ENCODE data around the gene MEDAG. TPM values are rescaled to one million over a fixed set of nuclear protein-coding genes. Genes with fewer than 3 reads are reported as not detected.

Gene MEDAG
- total RNA-seq, 2 donors from 2014 or later = 163 to 634 TPM

- no peak for TF ChIP-seq CTCF (IDR thresholded peaks at IDR 0.05)
- peaks cover 11% of the 10 kb centered on the region for H3K9me3 ChIP-seq
- no peak for ATAC-seq (ENCODE audit: insufficient number of reproducible peaks, low FRiP score, low read depth)
- no peaks in the 10 kb centered on the region for H3K4me1 ChIP-seq (ENCODE audit: control insufficient read depth in 1 of 2, low read depth in 2 of 2)
- DNase-seq (ENCODE audit: low spot score) = no peak
- no peaks in the 10 kb centered on the region for H3K36me3 ChIP-seq
- H3K27ac ChIP-seq = no peak overlapping the region
- no peaks in the 10 kb centered on the region for H3K27me3 ChIP-seq (replicated peaks; ENCODE audit: insufficient read depth)
- no peak overlapping the region for H3K4me3 ChIP-seq
Observed at GRCh38 chr13:30943881-30944280, 37.8 kb downstream of the MEDAG start.

DNA sequence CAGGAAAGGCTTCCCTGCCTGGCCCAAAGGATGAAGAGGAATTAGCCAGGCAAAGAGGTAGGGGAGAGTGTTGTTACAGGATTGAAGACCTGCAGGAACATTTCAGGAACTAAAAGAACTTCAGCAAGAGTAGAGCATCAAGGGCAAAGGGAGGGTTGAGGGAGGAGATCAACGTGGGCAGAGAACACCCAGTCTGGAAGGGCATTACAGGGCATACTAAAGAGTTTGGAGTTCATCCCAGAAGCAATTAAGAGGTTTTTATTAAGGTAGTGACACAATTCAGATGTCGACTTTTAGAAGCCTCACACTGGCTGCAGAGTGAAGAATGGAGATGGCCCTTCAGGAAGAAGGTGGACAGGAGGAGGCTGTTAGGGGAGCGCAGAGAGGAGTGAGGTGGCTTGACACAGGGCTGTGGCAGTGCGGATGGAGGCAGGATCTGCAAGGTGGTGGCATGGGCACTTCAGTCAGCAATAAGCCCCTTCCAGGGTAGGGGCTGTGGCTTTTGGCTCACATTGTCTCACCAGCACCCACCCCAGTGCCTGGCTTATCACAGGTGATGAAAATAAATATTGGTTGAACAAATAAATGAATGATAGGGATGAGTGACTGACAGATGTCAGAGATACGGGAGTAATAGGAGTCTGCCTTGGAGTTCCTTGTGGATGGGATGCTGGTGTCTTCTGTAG, 51.3 kb downstream of the MEDAG start:
- no peak for ATAC-seq (ENCODE audit: insufficient number of reproducible peaks, low FRiP score, low read depth)
- no peak for TF ChIP-seq CTCF (IDR thresholded peaks at IDR 0.05)
- no peaks in the 10 kb centered on the region for H3K36me3 ChIP-seq
- H3K27me3 ChIP-seq (replicated peaks; ENCODE audit: insufficient read depth) = no peaks in the 10 kb centered on the region
- H3K27ac ChIP-seq = no peak overlapping the region
- peaks cover 7% of the 10 kb centered on the region for H3K9me3 ChIP-seq
- no peaks in the 10 kb centered on the region for H3K4me1 ChIP-seq (ENCODE audit: control insufficient read depth in 1 of 2, low read depth in 2 of 2)
- H3K4me3 ChIP-seq = no peak overlapping the region
- no peak for DNase-seq (ENCODE audit: low spot score)

GRCh38 chr13:30959678-30960077, 53.6 kb downstream of the MEDAG start:
- TF ChIP-seq CTCF (IDR thresholded peaks at IDR 0.05) = no peak
- Histone ChIP-seq H3K27me3 (replicated peaks; ENCODE audit: insufficient read depth) (no peaks in the 10 kb centered on the region), H3K27ac (no peak overlapping the region), H3K4me1 (ENCODE audit: control insufficient read depth in 1 of 2, low read depth in 2 of 2) (no peaks in the 10 kb centered on the region), H3K36me3 (no peaks in the 10 kb centered on the region), H3K4me3 (no peak overlapping the region), H3K9me3 (peaks cover 7% of the 10 kb centered on the region)
- no peak for DNase-seq (ENCODE audit: low spot score)
- no peak for ATAC-seq (ENCODE audit: insufficient number of reproducible peaks, low FRiP score, low read depth)

DNA sequence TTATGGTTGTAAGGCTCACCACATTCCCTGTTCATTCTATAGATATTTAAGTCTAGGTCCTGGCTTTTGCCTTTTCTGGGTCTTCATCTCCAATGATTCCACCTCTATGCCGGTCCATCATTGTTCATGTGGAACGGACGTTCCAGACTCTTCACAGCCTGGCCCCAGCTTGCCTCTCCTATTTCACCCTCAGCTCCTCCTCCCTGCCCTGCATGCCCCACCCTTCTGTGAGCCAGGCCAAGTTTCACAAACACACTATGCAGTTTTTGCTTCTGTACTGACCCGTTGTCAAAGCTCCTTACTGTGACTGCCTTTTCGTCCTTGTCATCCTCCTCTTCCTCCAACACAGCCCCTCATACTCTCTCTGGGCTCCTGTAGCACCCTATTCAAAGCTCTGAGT, 57.7 kb downstream of the MEDAG start:
- Histone ChIP-seq H3K9me3 (peaks cover 7% of the 10 kb centered on the region), H3K4me1 (ENCODE audit: control insufficient read depth in 1 of 2, low read depth in 2 of 2) (no peaks in the 10 kb centered on the region), H3K4me3 (no peak overlapping the region), H3K27ac (no peak overlapping the region), H3K27me3 (replicated peaks; ENCODE audit: insufficient read depth) (no peaks in the 10 kb centered on the region), H3K36me3 (no peaks in the 10 kb centered on the region)
- no peak for ATAC-seq (ENCODE audit: insufficient number of reproducible peaks, low FRiP score, low read depth)
- no peak for DNase-seq (ENCODE audit: low spot score)
- TF ChIP-seq CTCF (IDR thresholded peaks at IDR 0.05) = no peak

DNA sequence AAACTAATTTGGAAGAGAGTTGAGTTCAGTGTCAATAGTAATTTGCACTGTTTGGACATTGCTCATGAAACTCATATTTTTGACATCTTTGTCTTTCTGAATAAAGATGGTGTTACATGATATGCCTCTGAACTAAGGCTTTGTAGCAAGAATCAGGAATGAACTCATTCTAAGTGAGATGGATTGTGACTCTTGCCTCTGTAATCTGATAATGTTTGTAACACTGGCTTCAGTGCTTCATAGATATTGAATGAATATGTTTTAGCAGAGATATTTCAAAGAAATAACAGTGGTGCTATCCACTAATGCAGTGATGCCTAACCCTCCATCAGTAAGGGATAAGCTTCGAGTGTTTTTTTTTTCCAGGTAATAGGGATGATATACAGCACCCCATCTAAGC, 59.3 kb downstream of the MEDAG start:
- no peaks in the 10 kb centered on the region for H3K36me3 ChIP-seq
- no peak overlapping the region for H3K4me3 ChIP-seq
- no peak for TF ChIP-seq CTCF (IDR thresholded peaks at IDR 0.05)
- H3K27ac ChIP-seq = no peak overlapping the region
- H3K27me3 ChIP-seq (replicated peaks; ENCODE audit: insufficient read depth) = no peaks in the 10 kb centered on the region
- H3K9me3 ChIP-seq = no peaks in the 10 kb centered on the region
- DNase-seq (ENCODE audit: low spot score) (no peak), ATAC-seq (ENCODE audit: insufficient number of reproducible peaks, low FRiP score, low read depth) (no peak)
- no peaks in the 10 kb centered on the region for H3K4me1 ChIP-seq (ENCODE audit: control insufficient read depth in 1 of 2, low read depth in 2 of 2)

Data from thoracic aorta (tissue), 2 donors.